ENCODE measurements around the gene UBE2E1. TPM values are rescaled to one million over a fixed set of nuclear protein-coding genes. Genes with fewer than 3 reads are reported as not detected.
A peak's percentile ranks its signal among the peaks of the same experiment; 100 is the strongest.

The UBE2E1 gene
- total and polyA plus RNA-seq, 2 of the 4 experiments (the other 2 are of a cell fraction): 54.1 to 91.6 TPM

- in situ Hi-C loops (cut with MboI; ENCODE audit: low sequenced_read_pairs): no loop called here
Observed at GRCh38 chr3:23776352-23776891, 29.3 kb upstream of the UBE2E1 start.

More at GRCh38 chr3:23776352-23776891, 29.3 kb upstream of the UBE2E1 start:
- Histone ChIP-seq H3K27ac (ENCODE audit: insufficient read depth, low read length) (peak overlapping the region; percentile 83; the same call in 1 of the 2 replicates), H3K79me1 (ENCODE audit: low read depth in 1 of 2, low read length in 2 of 2) (no peaks in the 10 kb centered on the region), H2AK9ac (replicated peaks; ENCODE audit: low read depth, low read length, poor library complexity) (no peak overlapping the region), H3K9ac (ENCODE audit: low read depth, low read length) (no peak overlapping the region), H3K4me2 (ENCODE audit: low read depth, low read length) (peak overlapping the region; percentile 74), H4K91ac (ENCODE audit: insufficient read depth, low read depth, low read length) (no peak overlapping the region; the same call in 1 of the 2 replicates), H3K4me1 (ENCODE audit: control insufficient read depth, insufficient read depth, low read length) (peaks cover 8% of the 10 kb centered on the region), H2BK5ac (ENCODE audit: low read depth, low read length, poor library complexity, severe bottlenecking) (peak overlapping the region; percentile 6), H2BK120ac (ENCODE audit: low read depth, low read length) (peak overlapping the region; percentile 65; the same call in 1 of the 2 replicates), H4K5ac (ENCODE audit: low read depth, low read length) (peak overlapping the region; percentile 86), H4K8ac (ENCODE audit: low read depth in 2 of 2, low read length in 2 of 2) (peak overlapping the region in 1 of 2 experiments; percentile 10; a peak in 1 of 4 replicates), H3K27me3 (ENCODE audit: control insufficient read depth, insufficient read depth, low read length) (peaks cover 10% of the 10 kb centered on the region), H3K4ac (ENCODE audit: low read depth, low read length) (peak overlapping the region; percentile 29), H2AK5ac (ENCODE audit: low read depth, low read length) (peak overlapping the region; percentile 84), H3K36me3 (ENCODE audit: control insufficient read depth, insufficient read depth, low read length) (no peaks in the 10 kb centered on the region), H3K14ac (replicated peaks; ENCODE audit: low read depth, low read length) (0 out of 2 replicates have a peak overlapping the region, but pooled peaks have one; percentile 2), H3K9me3 (ENCODE audit: control insufficient read depth, insufficient read depth, low read length) (peaks cover 2% of the 10 kb centered on the region; the same call in 1 of the 2 replicates), H2BK20ac (ENCODE audit: low read depth, low read length) (peak overlapping the region; percentile 60; the same call in 1 of the 2 replicates), H2AFZ (replicated peaks; ENCODE audit: low read length, poor library complexity) (peak overlapping the region; percentile 52), H3K56ac (ENCODE audit: extremely low read depth, insufficient read depth, low read length) (no peak overlapping the region), H3K4me3 (ENCODE audit: insufficient read depth, low read depth, low read length) (no peak overlapping the region), H2BK15ac (ENCODE audit: low read depth, low read length) (peak overlapping the region; percentile 31; the same call in 1 of the 3 replicates), H3K18ac (ENCODE audit: low read depth, low read length) (peak overlapping the region; percentile 89), H4K20me1 (ENCODE audit: insufficient read depth, low read length) (no peaks in the 10 kb centered on the region), H3K9me1 (ENCODE audit: insufficient read depth, low read length) (no peaks in the 10 kb centered on the region), H3K23ac (ENCODE audit: low read depth, low read length) (no peak overlapping the region)
- dilution Hi-C loops (cut with HindIII; ENCODE audit: low sequenced_read_pairs, unreplicated experiment): no loop called here
- TF ChIP-seq BHLHE40 (IDR thresholded peaks at IDR 0.05; ENCODE audit: low read depth, low read length): no peak
- TF ChIP-seq MXI1 (IDR thresholded peaks at IDR 0.05; ENCODE audit: borderline replicate concordance, low read depth, low read length): no peak
- TF ChIP-seq RAD21 (IDR thresholded peaks at IDR 0.05; ENCODE audit: low read length): no peak
- no peak for TF ChIP-seq POLR2A (IDR thresholded peaks at IDR 0.05; ENCODE audit: low read depth, low read length)
- no peak for TF ChIP-seq CHD1 (IDR thresholded peaks at IDR 0.05; ENCODE audit: low read depth, low read length)
- TF ChIP-seq, protein P1, sequence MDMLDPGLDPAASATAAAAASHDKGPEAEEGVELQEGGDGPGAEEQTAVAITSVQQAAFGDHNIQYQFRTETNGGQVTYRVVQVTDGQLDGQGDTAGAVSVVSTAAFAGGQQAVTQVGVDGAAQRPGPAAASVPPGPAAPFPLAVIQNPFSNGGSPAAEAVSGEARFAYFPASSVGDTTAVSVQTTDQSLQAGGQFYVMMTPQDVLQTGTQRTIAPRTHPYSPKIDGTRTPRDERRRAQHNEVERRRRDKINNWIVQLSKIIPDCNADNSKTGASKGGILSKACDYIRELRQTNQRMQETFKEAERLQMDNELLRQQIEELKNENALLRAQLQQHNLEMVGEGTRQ (IDR thresholded peaks at IDR 0.05; ENCODE audit: low read depth, low read length): no peak
- TF ChIP-seq, protein P2, sequence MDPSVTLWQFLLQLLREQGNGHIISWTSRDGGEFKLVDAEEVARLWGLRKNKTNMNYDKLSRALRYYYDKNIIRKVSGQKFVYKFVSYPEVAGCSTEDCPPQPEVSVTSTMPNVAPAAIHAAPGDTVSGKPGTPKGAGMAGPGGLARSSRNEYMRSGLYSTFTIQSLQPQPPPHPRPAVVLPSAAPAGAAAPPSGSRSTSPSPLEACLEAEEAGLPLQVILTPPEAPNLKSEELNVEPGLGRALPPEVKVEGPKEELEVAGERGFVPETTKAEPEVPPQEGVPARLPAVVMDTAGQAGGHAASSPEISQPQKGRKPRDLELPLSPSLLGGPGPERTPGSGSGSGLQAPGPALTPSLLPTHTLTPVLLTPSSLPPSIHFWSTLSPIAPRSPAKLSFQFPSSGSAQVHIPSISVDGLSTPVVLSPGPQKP (IDR thresholded peaks at IDR 0.05; ENCODE audit: borderline replicate concordance, low read depth, low read length): no peak
- TF ChIP-seq NFE2L2 (IDR thresholded peaks at IDR 0.05; ENCODE audit: low read depth, low read length): no peak
- no peak for TF ChIP-seq FOS (IDR thresholded peaks at IDR 0.05; ENCODE audit: low read depth, low read length)
- no TSS peak for BruUV-seq (replicated peaks)
- ATAC-seq (ENCODE audit: low read depth) (peak; percentile 86), DNase-seq (peak; percentile 81)
- CTCF ChIA-PET: no interaction called here
- WGBS, 2 experiments (ENCODE audit: extremely low coverage in 2 of 2, insufficient read length in 1 of 2): 80% methylated on average over 3 of the region's 6 CpGs; no CpG with 5 or more reads in 1 of the 2 experiments
- POLR2A ChIA-PET (ENCODE audit: unreplicated experiment): no interaction called here
- intact Hi-C loops (cut with micrococcal nuclease): no loop called here
